Subcutaneous adipose tissue (tissue), 4 donors: ENCODE data around the gene SSH3. TPM values are rescaled to one million over a fixed set of nuclear protein-coding genes. Genes with fewer than 3 reads are reported as not detected.

Experiments used
- total RNA-seq, 4 donors: library from RNA; depleted of rRNA; stranded (reverse); fragments of >200 nt; gene quantifications; one replicate each; pipeline ENCODE4 v1.1.0, GENCODE V29; 2016
- TF ChIP-seq, protein P1 (sequence below): fragments of 450-650 bp; IDR thresholded peaks from one replicate; pipeline ENCODE4 v1.5.1; 2016; ENCODE audit warnings: low read depth, mild to moderate bottlenecking, control low read depth, antibody characterized with exemption, moderate library complexity

SSH3 gene
- total RNA-seq, 4 donors from 2014 or later: 11.9 to 43.2 (median 37.2) TPM

DNA sequence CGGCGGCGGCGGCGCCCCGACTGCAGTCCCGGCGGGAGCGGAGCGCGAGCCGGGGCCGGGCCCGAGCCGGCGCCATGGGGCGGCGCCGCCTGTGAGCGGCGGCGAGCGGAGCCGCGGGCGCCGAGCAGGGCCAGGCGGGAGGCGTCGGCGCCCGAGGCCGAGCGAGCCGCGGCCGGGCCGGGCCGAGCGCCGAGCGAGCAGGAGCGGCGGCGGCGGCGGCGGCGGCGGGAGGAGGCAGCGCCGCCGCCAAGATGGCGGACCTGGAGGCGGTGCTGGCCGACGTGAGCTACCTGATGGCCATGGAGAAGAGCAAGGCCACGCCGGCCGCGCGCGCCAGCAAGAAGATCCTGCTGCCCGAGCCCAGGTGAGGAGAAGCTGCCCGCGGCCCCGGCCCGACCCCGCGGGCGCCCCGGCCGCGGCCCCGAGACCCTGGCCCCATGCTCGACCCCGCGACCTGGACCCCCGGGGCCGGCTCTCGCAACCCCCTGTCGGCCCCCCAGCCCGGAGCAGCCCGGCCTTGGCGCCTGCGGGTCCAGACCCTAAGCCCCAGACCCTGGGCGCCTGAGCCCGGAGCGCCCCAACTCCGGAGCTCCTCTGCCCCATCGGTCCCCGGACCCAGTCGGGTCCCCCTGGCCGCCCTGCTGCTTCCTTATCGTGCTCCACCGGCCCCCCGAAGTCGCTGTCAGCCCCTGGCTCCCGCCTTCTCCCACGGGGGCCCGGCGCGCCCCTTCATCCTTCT lies 36.7 kb upstream of the SSH3 start, which contains the start of gene GRK2:
Gene GRK2 (plus strand): TSS at position 25 of the 739 bp plus-strand sequence. CDS start 227 bp downstream, at position 252.
- TF ChIP-seq, protein P1, sequence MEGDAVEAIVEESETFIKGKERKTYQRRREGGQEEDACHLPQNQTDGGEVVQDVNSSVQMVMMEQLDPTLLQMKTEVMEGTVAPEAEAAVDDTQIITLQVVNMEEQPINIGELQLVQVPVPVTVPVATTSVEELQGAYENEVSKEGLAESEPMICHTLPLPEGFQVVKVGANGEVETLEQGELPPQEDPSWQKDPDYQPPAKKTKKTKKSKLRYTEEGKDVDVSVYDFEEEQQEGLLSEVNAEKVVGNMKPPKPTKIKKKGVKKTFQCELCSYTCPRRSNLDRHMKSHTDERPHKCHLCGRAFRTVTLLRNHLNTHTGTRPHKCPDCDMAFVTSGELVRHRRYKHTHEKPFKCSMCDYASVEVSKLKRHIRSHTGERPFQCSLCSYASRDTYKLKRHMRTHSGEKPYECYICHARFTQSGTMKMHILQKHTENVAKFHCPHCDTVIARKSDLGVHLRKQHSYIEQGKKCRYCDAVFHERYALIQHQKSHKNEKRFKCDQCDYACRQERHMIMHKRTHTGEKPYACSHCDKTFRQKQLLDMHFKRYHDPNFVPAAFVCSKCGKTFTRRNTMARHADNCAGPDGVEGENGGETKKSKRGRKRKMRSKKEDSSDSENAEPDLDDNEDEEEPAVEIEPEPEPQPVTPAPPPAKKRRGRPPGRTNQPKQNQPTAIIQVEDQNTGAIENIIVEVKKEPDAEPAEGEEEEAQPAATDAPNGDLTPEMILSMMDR: no peak

- TF ChIP-seq, protein P1: no peak
Observed at GRCh38 chr11:67267188-67268080, 35.9 kb upstream of the SSH3 start.

- TF ChIP-seq, protein P1: no peak
Observed at GRCh38 chr11:67268081-67268961, 35.0 kb upstream of the SSH3 start.

GRCh38 chr11:67268962-67269268 lies 34.4 kb upstream of the SSH3 start:
- TF ChIP-seq, protein P1: no peak

DNA sequence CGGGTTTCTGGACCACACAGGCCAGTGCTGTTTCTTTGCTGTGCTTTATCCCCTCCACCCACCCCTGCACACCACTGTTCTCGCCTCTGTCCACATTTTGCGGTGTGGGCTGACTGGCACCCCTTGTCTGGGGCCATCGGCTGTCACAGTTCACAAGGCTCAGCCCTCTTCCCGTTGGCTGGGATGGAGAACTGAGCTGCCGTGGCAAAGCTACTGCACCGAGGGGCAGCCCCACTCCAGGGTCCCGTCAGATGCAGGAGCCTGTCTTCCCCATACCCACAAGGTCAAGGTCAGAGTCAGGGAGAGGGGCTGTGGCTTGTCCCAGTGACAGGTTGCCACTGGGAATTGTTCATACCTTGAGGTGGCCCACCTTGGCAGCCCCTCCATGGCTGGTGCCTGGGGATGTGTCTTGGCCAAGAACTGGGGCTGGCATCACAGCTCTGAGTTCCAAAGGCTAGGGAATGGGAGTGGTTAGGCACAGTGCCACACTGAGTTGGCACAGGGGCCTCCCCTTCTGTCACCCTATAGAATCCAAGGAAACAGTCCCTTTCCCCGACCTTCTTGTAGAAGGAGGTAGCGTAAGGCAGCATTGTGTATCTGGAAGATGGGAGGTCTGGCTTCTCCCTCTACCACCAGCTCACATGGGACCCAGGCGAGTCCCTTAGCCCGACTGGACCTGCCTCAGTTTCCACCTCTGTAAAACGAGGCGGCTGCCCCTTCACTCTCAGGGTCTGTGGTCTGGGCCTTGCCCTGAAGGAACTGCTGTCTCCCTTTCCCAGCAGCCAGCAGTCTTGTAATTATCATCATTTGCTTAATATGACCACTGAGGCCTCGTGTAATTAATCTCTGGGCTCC lies 33.7 kb upstream of the SSH3 start:
- TF ChIP-seq, protein P1: no peak

DNA sequence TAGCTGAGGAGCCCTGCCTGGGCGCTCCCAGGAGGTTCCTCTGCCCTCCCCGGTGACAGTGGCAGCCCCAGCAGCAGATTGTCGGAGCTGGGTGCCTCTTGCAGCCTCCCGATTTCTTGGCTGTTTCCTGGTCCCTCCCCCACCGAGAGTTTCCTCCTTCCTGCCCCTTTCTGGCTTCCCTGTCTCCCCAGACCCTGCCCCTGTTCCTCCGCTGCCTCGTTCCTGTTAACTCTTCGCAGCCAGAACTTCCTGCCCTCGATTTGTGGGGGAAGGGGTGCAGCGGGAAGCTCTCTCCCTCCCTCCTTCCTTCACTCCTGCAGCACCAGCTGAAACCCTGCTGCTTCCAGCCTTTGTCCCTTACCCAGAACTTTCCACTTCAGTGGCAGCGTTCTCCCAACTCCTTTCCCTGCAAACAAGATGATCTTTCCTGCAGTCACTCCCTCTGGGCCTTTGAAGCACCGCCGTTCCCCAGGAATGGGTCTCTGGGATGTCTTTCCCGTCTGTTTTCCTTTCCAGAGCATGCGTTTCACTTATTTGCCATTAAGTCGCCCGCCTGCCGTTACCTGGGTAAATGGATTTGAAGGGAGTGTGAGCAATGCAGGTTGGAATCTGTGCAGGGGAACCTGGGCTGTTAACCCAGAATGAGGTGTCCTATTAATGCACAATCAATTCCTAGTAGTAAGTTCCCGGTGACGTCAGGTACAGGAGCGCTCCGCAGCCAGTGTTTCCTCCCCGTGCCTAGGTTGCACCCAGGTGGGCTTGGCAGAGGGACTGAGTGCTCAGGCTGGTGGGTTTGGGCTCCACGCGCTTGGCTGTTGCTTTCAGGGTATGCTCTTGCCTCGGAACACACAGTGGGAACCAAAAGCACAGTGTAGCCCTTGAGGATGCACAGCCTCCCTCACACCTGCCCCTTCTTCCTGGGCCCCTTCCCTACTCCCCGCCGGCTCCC lies 32.8 kb upstream of the SSH3 start:
- TF ChIP-seq, protein P1: no peak
